Tibial nerve (tissue), 4 donors: ENCODE results near the gene RAP1GAP. TPM values are rescaled to one million over a fixed set of nuclear protein-coding genes. Genes with fewer than 3 reads are reported as not detected.

Experiments
- DNase-seq, 2 donors: peaks; one replicate each; pipeline ENCODE4 v3.0.0-alpha.2; 2019; ENCODE audit warnings: low spot score in 2 of 2
- H3K27ac ChIP-seq, 4 donors: fragments of 200-600 bp; sonication (generic) in 3 of 4; one replicate each; pipeline ENCODE4 v1.5.1; 2017 to 2019; ENCODE audit warnings: mild to moderate bottlenecking in 1 of 4
- H3K27me3 ChIP-seq, 2 donors: fragments of 200-600 bp; sonication (generic) in 1 of 2; one replicate each; pipeline versions ENCODE4 v1.5.1 to v1.6.0; 2017 to 2019
- H3K36me3 ChIP-seq, 3 donors: fragments of 200-600 bp; sonication (generic); one replicate each; pipeline ENCODE4 v1.5.1; 2018 to 2019
- H3K4me1 ChIP-seq, 4 donors: fragments of 200-600 bp; sonication (generic) in 3 of 4; one replicate each; pipeline ENCODE4 v1.5.1; 2017 to 2019
- H3K4me3 ChIP-seq, 4 donors: fragments of 200-600 bp; sonication (generic) in 3 of 4; one replicate each; pipeline ENCODE4 v1.5.1; 2017 to 2019; ENCODE audit warnings: mild to moderate bottlenecking in 1 of 4, moderate library complexity in 1 of 4
- H3K9me3 ChIP-seq, 4 donors: fragments of 200-600 bp; sonication (generic) in 3 of 4; one replicate each; pipeline ENCODE4 v1.5.1; 2017 to 2019
- CTCF ChIP-seq, 5 experiments: fragments of 200-600 bp in 3 of 5; fragments of 450-650 bp in 2 of 5; sonication (generic) in 3 of 5; IDR thresholded peaks; one replicate each; pipeline ENCODE4 v1.5.1; 2016 to 2019; ENCODE audit warnings: antibody characterized with exemption in 5 of 5, mild to moderate bottlenecking in 3 of 5, moderate library complexity in 2 of 5
- EP300 ChIP-seq, 2 donors: sonication (generic); formaldehyde crosslinking; IDR thresholded peaks; one replicate each; pipeline ENCODE4 v1.6.1; 2017; ENCODE audit warnings: antibody characterized with exemption in 2 of 2, mild to moderate bottlenecking in 1 of 2
- POLR2A ChIP-seq, 2 donors: fragments of 450-650 bp; IDR thresholded peaks; one replicate each; pipeline ENCODE4 v1.6.1; 2017; ENCODE audit warnings: antibody characterized with exemption in 2 of 2, mild to moderate bottlenecking in 2 of 2, moderate library complexity in 2 of 2
- WGBS, 2 donors: methylation state at CpG; one replicate each; pipeline ENCODE4 v1.1.5; 2018; 5-methylcytosine and 5-hydroxymethylcytosine counted together
- total RNA-seq, 4 donors: library from RNA; depleted of rRNA; stranded (reverse); fragments of >200 nt; gene quantifications; one replicate each; pipeline ENCODE4 v1.1.0, GENCODE V29; 2016

The RAP1GAP gene
- total RNA-seq, 4 donors from 2014 or later = 2.4 to 5.1 (median 4.6) TPM

GRCh38 chr1:21691739-21692138 lies 22.6 kb upstream of the RAP1GAP start:
- peaks cover 0 to 87% (median 5%) of the 10 kb centered on the region in 3 donors for H3K36me3 ChIP-seq
- H3K9me3 ChIP-seq = no peaks in the 10 kb centered on the region

GRCh38 chr1:21689661-21690372 lies 20.7 kb upstream of the RAP1GAP start:
- Histone ChIP-seq H3K27ac (no peak overlapping the region), H3K27me3 (no peaks in the 10 kb centered on the region), H3K9me3 (no peaks in the 10 kb centered on the region), H3K36me3 (peaks cover 0 to 94% (median 12%) of the 10 kb centered on the region in 3 donors), H3K4me1 (no peaks in the 10 kb centered on the region), H3K4me3 (no peak overlapping the region)
- TF ChIP-seq POLR2A (IDR thresholded peaks at IDR 0.05) = no peak
- no peak for TF ChIP-seq EP300 (IDR thresholded peaks at IDR 0.05)
- TF ChIP-seq CTCF (IDR thresholded peaks at IDR 0.05) = no peak
- DNase-seq = no peak
- WGBS, 2 donors = 83 to 85% methylated on average over 6 of the region's 6 CpGs

More at GRCh38 chr1:21691739-21692138, 22.6 kb upstream of the RAP1GAP start:
- Histone ChIP-seq H3K27ac (no peak overlapping the region), H3K27me3 (no peaks in the 10 kb centered on the region), H3K4me1 (no peaks in the 10 kb centered on the region), H3K4me3 (no peak overlapping the region)
- DNase-seq = no peak
- TF ChIP-seq POLR2A (IDR thresholded peaks at IDR 0.05) (no peak), CTCF (IDR thresholded peaks at IDR 0.05) (no peak), EP300 (IDR thresholded peaks at IDR 0.05) (no peak)
- WGBS, 2 donors = 47 to 60% methylated on average over 3 of the region's 3 CpGs

GRCh38 chr1:21687081-21687529 lies 17.9 kb upstream of the RAP1GAP start:
- DNase-seq = no peak
- Histone ChIP-seq H3K4me1 (no peaks in the 10 kb centered on the region), H3K27ac (no peak overlapping the region), H3K9me3 (no peaks in the 10 kb centered on the region), H3K27me3 (no peaks in the 10 kb centered on the region), H3K4me3 (no peak overlapping the region), H3K36me3 (peaks cover 0 to 94% (median 7%) of the 10 kb centered on the region in 3 donors)
- no peak for TF ChIP-seq POLR2A (IDR thresholded peaks at IDR 0.05)
- 93 to 98% methylated on average over 2 of the region's 2 CpGs for WGBS, 2 donors

- TF ChIP-seq POLR2A (IDR thresholded peaks at IDR 0.05) (no peak), EP300 (IDR thresholded peaks at IDR 0.05) (no peak), CTCF (IDR thresholded peaks at IDR 0.05) (no peak)
- Histone ChIP-seq H3K4me3 (no peak overlapping the region), H3K27me3 (no peaks in the 10 kb centered on the region), H3K4me1 (no peaks in the 10 kb centered on the region), H3K9me3 (no peaks in the 10 kb centered on the region), H3K27ac (no peak overlapping the region), H3K36me3 (peaks cover 0 to 99% (median 7%) of the 10 kb centered on the region in 3 donors)
- WGBS, 2 donors = 96% methylated on average over 4 of the region's 4 CpGs
- no peak for DNase-seq
Measured at GRCh38 chr1:21685946-21686678, 17.0 kb upstream of the RAP1GAP start.

GRCh38 chr1:21681426-21681825 lies 12.3 kb upstream of the RAP1GAP start:
- H3K9me3 ChIP-seq = no peaks in the 10 kb centered on the region
- 90 to 92% methylated on average over 9 of the region's 9 CpGs for WGBS, 2 donors
- no peak for DNase-seq
- no peaks in the 10 kb centered on the region for H3K27me3 ChIP-seq
- no peak overlapping the region for H3K4me3 ChIP-seq
- H3K4me1 ChIP-seq = no peaks in the 10 kb centered on the region
- TF ChIP-seq EP300 (IDR thresholded peaks at IDR 0.05) (no peak), CTCF (IDR thresholded peaks at IDR 0.05) (no peak), POLR2A (IDR thresholded peaks at IDR 0.05) (no peak)
- no peak overlapping the region for H3K27ac ChIP-seq
- H3K36me3 ChIP-seq = peaks cover 0 to 95% (median 7%) of the 10 kb centered on the region in 3 donors
